Measurements from ENCODE around the gene MYL10. TPM values are rescaled to one million over a fixed set of nuclear protein-coding genes. Genes with fewer than 3 reads are reported as not detected.
"Not testable (repeated sequence)": the region's sequence is repeated elsewhere in the genome, so short reads cannot be mapped to it uniquely, and the experiment has no call there.

Gene MYL10
- total RNA-seq, 1 donor from 2014 or later, result not detected

GRCh38 chr7:101604934-101605332 lies 24.2 kb downstream of the MYL10 start:
- intact Hi-C loops (cut with micrococcal nuclease); DNase-seq; ATAC-seq: not testable (repeated sequence)

- DNase-seq (no peak), ATAC-seq (no peak)
- intact Hi-C loops (cut with micrococcal nuclease), result no loop called here
Observed at GRCh38 chr7:101604331-101604933, 24.7 kb downstream of the MYL10 start.

- peak; percentile 81 for DNase-seq
- intact Hi-C loops (cut with micrococcal nuclease), result no loop called here
- ATAC-seq, result peak; percentile 93
Observed at GRCh38 chr7:101602484-101603241, 26.4 kb downstream of the MYL10 start.

GRCh38 chr7:101602082-101602481 lies 27.0 kb downstream of the MYL10 start:
- ATAC-seq, result no peak

GRCh38 chr7:101599787-101600186 lies 29.3 kb downstream of the MYL10 start:
- intact Hi-C loops (cut with micrococcal nuclease), result no loop called here
- DNase-seq, result no peak
- ATAC-seq, result no peak

More at GRCh38 chr7:101602082-101602481, 27.0 kb downstream of the MYL10 start:
- DNase-seq, result no peak
- intact Hi-C loops (cut with micrococcal nuclease), result no loop called here

- no peak for ATAC-seq
Observed at GRCh38 chr7:101598986-101599771, 29.9 kb downstream of the MYL10 start.

GRCh38 chr7:101598422-101598985 lies 30.6 kb downstream of the MYL10 start:
- ATAC-seq, result no peak
- no peak for DNase-seq
- intact Hi-C loops (cut with micrococcal nuclease), result no loop called here

More at GRCh38 chr7:101598986-101599771, 29.9 kb downstream of the MYL10 start:
- intact Hi-C loops (cut with micrococcal nuclease), result no loop called here
- DNase-seq, result no peak

GRCh38 chr7:101597941-101598340 lies 31.2 kb downstream of the MYL10 start:
- ATAC-seq, result no peak
- intact Hi-C loops (cut with micrococcal nuclease), result no loop called here
- DNase-seq, result no peak

- ATAC-seq, result no peak
- no peak for DNase-seq
- intact Hi-C loops (cut with micrococcal nuclease), result no loop called here
Observed at GRCh38 chr7:101596898-101597297, 32.2 kb downstream of the MYL10 start.

- ATAC-seq (no peak), DNase-seq (no peak)
- intact Hi-C loops (cut with micrococcal nuclease), result no loop called here
Observed at GRCh38 chr7:101595766-101596537, 33.1 kb downstream of the MYL10 start.

GRCh38 chr7:101595246-101595645 lies 33.9 kb downstream of the MYL10 start:
- DNase-seq (no peak), ATAC-seq (no peak)
- intact Hi-C loops (cut with micrococcal nuclease), result no loop called here

GRCh38 chr7:101594790-101595189 lies 34.3 kb downstream of the MYL10 start:
- DNase-seq, result no peak
- no peak for ATAC-seq
- intact Hi-C loops (cut with micrococcal nuclease), result no loop called here

- DNase-seq (no peak), ATAC-seq (no peak)
- intact Hi-C loops (cut with micrococcal nuclease), result no loop called here
Observed at GRCh38 chr7:101593556-101593955, 35.5 kb downstream of the MYL10 start.

- ATAC-seq (no peak), DNase-seq (no peak)
- intact Hi-C loops (cut with micrococcal nuclease), result no loop called here
Observed at GRCh38 chr7:101591504-101591903, 37.6 kb downstream of the MYL10 start.

- intact Hi-C loops (cut with micrococcal nuclease), result no loop called here
- no peak for DNase-seq
Observed at GRCh38 chr7:101590663-101591435, 38.2 kb downstream of the MYL10 start.

GRCh38 chr7:101589976-101590662 lies 39.0 kb downstream of the MYL10 start:
- ATAC-seq (no peak), DNase-seq (no peak)
- intact Hi-C loops (cut with micrococcal nuclease), result no loop called here

More at GRCh38 chr7:101590663-101591435, 38.2 kb downstream of the MYL10 start:
- ATAC-seq, result no peak

- ATAC-seq, result no peak
- no peak for DNase-seq
- intact Hi-C loops (cut with micrococcal nuclease), result no loop called here
Observed at GRCh38 chr7:101589052-101589451, 40.0 kb downstream of the MYL10 start.
